OCI-LY1 (cell line): Measurements from ENCODE around the gene CEACAM20.

Experiments
- H2AFZ ChIP-seq: fragments of 200-600 bp; sonication (generic), shearing (Covaris generic); 2 replicates; pipeline ENCODE4 v1.6.0; 2014; ENCODE audit warnings: antibody characterized with exemption, mild to moderate bottlenecking, low read length
- H3F3A ChIP-seq: fragments of 200-600 bp; sonication (generic), shearing (Covaris generic); 2 replicates; pipeline ENCODE4 v1.6.0; 2014; ENCODE audit warnings: mild to moderate bottlenecking, antibody characterized with exemption, low read length, moderate library complexity; ENCODE audit not compliant: insufficient read depth
- H3K27ac ChIP-seq: fragments of 200-600 bp; sonication (generic); 2 replicates; pipeline ENCODE4 v1.5.1; 2014; ENCODE audit warnings: low read length, mixed run types, mild to moderate bottlenecking, low read depth; ENCODE audit not compliant: poor library complexity, severe bottlenecking
- H3K27me3 ChIP-seq: fragments of 200-600 bp; sonication (generic); 2 replicates; pipeline ENCODE4 v1.6.0; 2014; ENCODE audit warnings: antibody characterized with exemption, mild to moderate bottlenecking, low read length, moderate library complexity; ENCODE audit not compliant: insufficient read depth
- H3K36me3 ChIP-seq: fragments of 200-600 bp; sonication (generic); 2 replicates; pipeline ENCODE4 v1.6.1; 2014; ENCODE audit warnings: mild to moderate bottlenecking, antibody characterized with exemption, low read length, moderate library complexity, mixed read lengths; ENCODE audit not compliant: insufficient read depth
- H3K4me1 ChIP-seq: fragments of 200-600 bp; sonication (generic); 2 replicates; pipeline ENCODE4 v1.5.1; 2014; ENCODE audit warnings: mild to moderate bottlenecking, low read length, moderate library complexity; ENCODE audit not compliant: insufficient read depth, severe bottlenecking
- H3K4me2 ChIP-seq: fragments of 200-600 bp; sonication (generic), shearing (Covaris generic); 2 replicates; pipeline ENCODE4 v1.6.1; 2014; ENCODE audit warnings: low read length
- H3K4me3 ChIP-seq: fragments of 200-600 bp; sonication (generic); 2 replicates; pipeline ENCODE4 v1.5.1; 2014; ENCODE audit warnings: low read length, low read depth, mild to moderate bottlenecking, mixed read lengths; ENCODE audit not compliant: poor library complexity, severe bottlenecking
- H3K79me2 ChIP-seq: fragments of 200-600 bp; shearing (Covaris generic); 2 replicates; pipeline ENCODE4 v1.6.1; 2016; ENCODE audit warnings: mixed run types, low read length, mixed read lengths; ENCODE audit not compliant: insufficient read depth
- H3K9ac ChIP-seq: fragments of 200-600 bp; sonication (generic), shearing (Covaris generic); 2 replicates; pipeline ENCODE4 v1.6.1; 2014; ENCODE audit warnings: mild to moderate bottlenecking, low read length, mixed read lengths
- H3K9me2 ChIP-seq: fragments of 200-600 bp; sonication (generic), shearing (Covaris generic); 2 replicates; pipeline ENCODE4 v1.6.1; 2014; ENCODE audit warnings: low read depth, mild to moderate bottlenecking, low read length, mixed read lengths
- H3K9me3 ChIP-seq: fragments of 200-600 bp; shearing (Covaris generic); 2 replicates; pipeline ENCODE4 v1.6.1; 2014; ENCODE audit warnings: low read length, mixed read lengths
- H4K20me1 ChIP-seq: fragments of 200-600 bp; sonication (generic), shearing (Covaris generic); 2 replicates; pipeline ENCODE4 v1.6.0; 2016; ENCODE audit warnings: mild to moderate bottlenecking, low read length; ENCODE audit not compliant: insufficient read depth
- EZH2 ChIP-seq: fragments of 200-600 bp; sonication (generic), shearing (Covaris generic); IDR thresholded peaks from 2 replicates; pipeline ENCODE4 v1.8.0; 2017; ENCODE audit warnings: borderline replicate concordance, mixed run types, mild to moderate bottlenecking, antibody characterized with exemption, low read length, moderate library complexity, mixed read lengths
- TF ChIP-seq, protein P1 (sequence below): fragments of 200-600 bp; sonication (generic), shearing (Covaris generic); IDR thresholded peaks from 2 replicates; pipeline ENCODE4 v1.5.1; 2017; ENCODE audit warnings: mild to moderate bottlenecking, antibody characterized with exemption, low read length, moderate library complexity, mixed read lengths

Gene CEACAM20

DNA sequence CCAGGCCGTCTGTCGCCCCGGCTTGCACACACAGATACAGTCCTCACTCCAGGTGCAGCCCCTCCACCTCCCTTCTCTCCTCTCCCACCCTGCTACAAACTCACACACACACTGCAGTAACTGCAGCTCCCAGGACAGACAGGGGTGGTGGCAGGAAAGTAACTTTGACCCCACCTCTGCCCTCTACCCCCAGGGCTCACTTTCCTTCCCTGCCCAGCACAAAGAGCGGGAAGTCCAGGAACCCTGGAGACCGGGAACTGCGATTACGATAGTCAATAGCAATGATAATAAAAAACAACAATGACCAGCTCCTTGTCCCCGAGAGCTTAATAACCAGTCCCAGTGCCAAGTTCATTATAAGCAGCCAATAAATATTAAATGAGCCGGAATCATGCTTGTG, at the start of gene CEACAM20:
Gene CEACAM20, minus strand, starts transcription at position 140 of the 400 bp plus-strand sequence. CDS start 166 bp downstream, outside the sequence.
- H3K4me1 ChIP-seq: no peaks in the 10 kb centered on the region
- H3K79me2 ChIP-seq: no peaks in the 10 kb centered on the region
- H3K9me2 ChIP-seq: no peaks in the 10 kb centered on the region
- H3F3A ChIP-seq: no peaks in the 10 kb centered on the region
- H3K9ac ChIP-seq: no peak within 1 kb of the TSS
- no peaks in the 10 kb centered on the region for H3K9me3 ChIP-seq
- H3K4me3 ChIP-seq: no peak within 1 kb of the TSS
- no peak within 1 kb of the TSS for H3K4me2 ChIP-seq
- H3K36me3 ChIP-seq: no peaks in the 10 kb centered on the region
- TF ChIP-seq EZH2: no peak
- TF ChIP-seq, protein P1, sequence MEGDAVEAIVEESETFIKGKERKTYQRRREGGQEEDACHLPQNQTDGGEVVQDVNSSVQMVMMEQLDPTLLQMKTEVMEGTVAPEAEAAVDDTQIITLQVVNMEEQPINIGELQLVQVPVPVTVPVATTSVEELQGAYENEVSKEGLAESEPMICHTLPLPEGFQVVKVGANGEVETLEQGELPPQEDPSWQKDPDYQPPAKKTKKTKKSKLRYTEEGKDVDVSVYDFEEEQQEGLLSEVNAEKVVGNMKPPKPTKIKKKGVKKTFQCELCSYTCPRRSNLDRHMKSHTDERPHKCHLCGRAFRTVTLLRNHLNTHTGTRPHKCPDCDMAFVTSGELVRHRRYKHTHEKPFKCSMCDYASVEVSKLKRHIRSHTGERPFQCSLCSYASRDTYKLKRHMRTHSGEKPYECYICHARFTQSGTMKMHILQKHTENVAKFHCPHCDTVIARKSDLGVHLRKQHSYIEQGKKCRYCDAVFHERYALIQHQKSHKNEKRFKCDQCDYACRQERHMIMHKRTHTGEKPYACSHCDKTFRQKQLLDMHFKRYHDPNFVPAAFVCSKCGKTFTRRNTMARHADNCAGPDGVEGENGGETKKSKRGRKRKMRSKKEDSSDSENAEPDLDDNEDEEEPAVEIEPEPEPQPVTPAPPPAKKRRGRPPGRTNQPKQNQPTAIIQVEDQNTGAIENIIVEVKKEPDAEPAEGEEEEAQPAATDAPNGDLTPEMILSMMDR: no peak
- H3K27ac ChIP-seq: no peak within 1 kb of the TSS
- no peaks in the 10 kb centered on the region for H4K20me1 ChIP-seq
- H2AFZ ChIP-seq: no peak within 1 kb of the TSS
- H3K27me3 ChIP-seq: no peaks in the 10 kb centered on the region

DNA sequence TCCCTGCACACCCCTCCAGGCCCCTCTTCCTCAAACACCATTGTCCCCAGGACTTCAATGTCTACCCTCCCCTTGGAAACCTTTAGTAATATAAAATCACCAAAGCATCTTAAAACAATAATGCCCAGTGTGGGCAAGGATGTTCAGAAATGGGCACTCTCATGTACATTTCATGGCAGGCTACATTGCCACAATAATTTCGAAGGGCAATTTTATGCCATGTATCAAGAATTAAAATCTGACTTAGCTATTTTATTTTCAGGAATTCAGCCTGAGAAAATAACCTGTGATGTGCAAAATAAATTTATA, 48.0 kb upstream of the CEACAM20 start:
- Histone ChIP-seq H2AFZ (no peak overlapping the region), H3K4me3 (no peak overlapping the region), H4K20me1 (no peaks in the 10 kb centered on the region), H3K27me3 (no peaks in the 10 kb centered on the region; the same call in 1 of the 2 replicates), H3K9me3 (no peaks in the 10 kb centered on the region), H3K27ac (no peak overlapping the region), H3K9ac (no peak overlapping the region), H3K4me2 (no peak overlapping the region), H3K4me1 (no peaks in the 10 kb centered on the region), H3K9me2 (no peaks in the 10 kb centered on the region), H3F3A (no peaks in the 10 kb centered on the region), H3K79me2 (no peaks in the 10 kb centered on the region), H3K36me3 (no peaks in the 10 kb centered on the region)
- no peak for TF ChIP-seq EZH2
- TF ChIP-seq, protein P1: no peak

DNA sequence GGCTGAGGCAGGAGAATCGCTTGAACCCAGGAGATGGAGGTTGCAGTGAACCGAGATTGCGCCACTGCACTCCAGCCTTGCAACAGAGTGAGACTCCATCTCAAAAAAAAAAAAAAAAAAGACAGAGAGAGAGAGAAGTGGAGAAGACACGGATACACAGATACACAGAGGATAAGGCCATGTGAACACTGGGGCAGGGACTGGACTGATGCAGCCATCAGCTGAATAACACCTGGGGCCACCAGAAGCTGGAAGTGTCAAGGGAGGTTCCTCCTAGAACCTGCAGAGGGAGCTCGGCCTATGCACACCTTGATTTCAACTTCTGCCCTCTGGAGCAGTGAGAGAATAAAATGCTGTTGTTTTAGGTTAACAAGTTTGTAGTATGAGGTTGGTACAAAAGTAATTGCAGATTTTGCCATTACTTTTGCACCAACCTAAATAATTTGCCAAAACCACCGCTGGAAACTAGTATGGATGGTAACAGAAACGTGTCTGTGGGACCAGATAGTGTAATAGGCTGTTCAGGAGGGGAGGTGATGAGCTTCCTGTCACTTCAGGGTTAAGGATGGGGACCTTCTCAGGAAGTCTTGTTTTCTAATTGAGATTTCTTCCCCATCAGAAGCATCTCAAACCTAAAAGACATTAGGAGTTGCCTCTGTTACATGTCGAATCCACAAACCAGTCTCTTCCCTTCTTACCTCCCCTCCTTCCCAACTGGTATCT, 47.5 kb upstream of the CEACAM20 start:
- Histone ChIP-seq H3K4me3 (no peak overlapping the region), H3K4me1 (no peaks in the 10 kb centered on the region), H3K36me3 (no peaks in the 10 kb centered on the region), H3K4me2 (no peak overlapping the region), H4K20me1 (no peaks in the 10 kb centered on the region), H3F3A (no peaks in the 10 kb centered on the region), H3K79me2 (no peaks in the 10 kb centered on the region), H2AFZ (no peak overlapping the region), H3K27ac (no peak overlapping the region), H3K27me3 (no peaks in the 10 kb centered on the region; the same call in 1 of the 2 replicates), H3K9me3 (no peaks in the 10 kb centered on the region), H3K9me2 (no peaks in the 10 kb centered on the region), H3K9ac (no peak overlapping the region)
- TF ChIP-seq, protein P1: peak; percentile 59
- no peak for TF ChIP-seq EZH2
